ENCODE measurements around the gene ECE1. TPM values are rescaled to one million over a fixed set of nuclear protein-coding genes. Genes with fewer than 3 reads are reported as not detected.
"Not testable (repeated sequence)": the region's sequence is repeated elsewhere in the genome, so short reads cannot be mapped to it uniquely, and the experiment has no call there.

The ECE1 gene
- polyA plus RNA-seq, 1 donor from 2014 or later: 58.6 TPM

GRCh38 chr1:21178271-21178670 lies 112.0 kb downstream of the ECE1 start:
- peaks cover 19 to 28% (median 25%) of the 10 kb centered on the region in 3 donors for H3K4me1 Mint-ChIP-seq
- peak overlapping the region in 1 of 3 donors; percentile 65 for H3K27ac Mint-ChIP-seq
- H3K27me3 Mint-ChIP-seq, H3K9me3 Mint-ChIP-seq, H3K36me3 Mint-ChIP-seq: not testable (repeated sequence)
- H3K4me3 Mint-ChIP-seq: peak overlapping the region in 3 of 4 donors; percentile 39 to 99 (median 47)

- H3K36me3 Mint-ChIP-seq: no peaks in the 10 kb centered on the region
Observed at GRCh38 chr1:21176586-21177555, 113.4 kb downstream of the ECE1 start, which contains the start of gene EIF4G3. TSS of gene EIF4G3 (minus strand) at chr1:21176897. CDS start at chr1:21002742, 174,155 bp downstream.

GRCh38 chr1:21175670-21176581 lies 114.3 kb downstream of the ECE1 start:
- no peaks in the 10 kb centered on the region for H3K9me3 Mint-ChIP-seq
- H3K36me3 Mint-ChIP-seq: no peaks in the 10 kb centered on the region
- H3K4me3 Mint-ChIP-seq: peak overlapping the region; percentile 84 to 99 (median 98)
- no peaks in the 10 kb centered on the region for H3K27me3 Mint-ChIP-seq
- H3K27ac Mint-ChIP-seq: peak overlapping the region; percentile 86 to 98 (median 97)
- H3K4me1 Mint-ChIP-seq: peaks cover 24 to 40% (median 27%) of the 10 kb centered on the region in 3 donors

More at GRCh38 chr1:21176586-21177555, 113.4 kb downstream of the ECE1 start, which contains the start of gene EIF4G3:
- Mint-ChIP-seq H3K4me3 (peak within 1 kb of the TSS; percentile 89 to 99 (median 98)), H3K27me3 (no peaks in the 10 kb centered on the region), H3K27ac (peak within 1 kb of the TSS; percentile 94 to 98 (median 97)), H3K4me1 (peaks cover 20 to 33% (median 20%) of the 10 kb centered on the region in 3 donors), H3K9me3 (no peaks in the 10 kb centered on the region)

- Mint-ChIP-seq H3K27ac (peak overlapping the region; percentile 86 to 98 (median 97)), H3K36me3 (no peaks in the 10 kb centered on the region), H3K9me3 (no peaks in the 10 kb centered on the region), H3K4me1 (peaks cover 24 to 40% (median 27%) of the 10 kb centered on the region in 3 donors), H3K4me3 (peak overlapping the region; percentile 84 to 98 (median 96)), H3K27me3 (no peaks in the 10 kb centered on the region)
Observed at GRCh38 chr1:21175324-21175669, 115.0 kb downstream of the ECE1 start.

- Mint-ChIP-seq H3K36me3 (no peaks in the 10 kb centered on the region), H3K4me1 (peaks cover 24 to 40% (median 27%) of the 10 kb centered on the region in 3 donors), H3K27ac (peak overlapping the region; percentile 86 to 98 (median 97)), H3K4me3 (peak overlapping the region; percentile 84 to 98 (median 96)), H3K27me3 (no peaks in the 10 kb centered on the region), H3K9me3 (no peaks in the 10 kb centered on the region)
Observed at GRCh38 chr1:21174654-21175323, 115.5 kb downstream of the ECE1 start.

- peaks cover 24 to 40% (median 27%) of the 10 kb centered on the region in 3 donors for H3K4me1 Mint-ChIP-seq
- peak overlapping the region; percentile 84 to 98 (median 96) for H3K4me3 Mint-ChIP-seq
- no peaks in the 10 kb centered on the region for H3K9me3 Mint-ChIP-seq
- H3K36me3 Mint-ChIP-seq: peaks cover 2% of the 10 kb centered on the region
- H3K27me3 Mint-ChIP-seq: no peaks in the 10 kb centered on the region
- peak overlapping the region in 2 of 3 donors; percentile 86 to 97 for H3K27ac Mint-ChIP-seq
Observed at GRCh38 chr1:21174230-21174629, 116.0 kb downstream of the ECE1 start.

GRCh38 chr1:21173096-21173495 lies 117.2 kb downstream of the ECE1 start:
- Mint-ChIP-seq H3K4me1 (peaks cover 24 to 40% (median 27%) of the 10 kb centered on the region in 3 donors), H3K27ac (peak overlapping the region in 2 of 3 donors; percentile 4 to 81)
- H3K4me3 Mint-ChIP-seq, H3K36me3 Mint-ChIP-seq, H3K27me3 Mint-ChIP-seq, H3K9me3 Mint-ChIP-seq: not testable (repeated sequence)

- H3K9me3 Mint-ChIP-seq, H3K36me3 Mint-ChIP-seq, H3K4me3 Mint-ChIP-seq, H3K27me3 Mint-ChIP-seq: not testable (repeated sequence)
- peak overlapping the region in 1 of 3 donors; percentile 21 for H3K27ac Mint-ChIP-seq
- peaks cover 26 to 33% (median 27%) of the 10 kb centered on the region in 3 donors for H3K4me1 Mint-ChIP-seq
Observed at GRCh38 chr1:21170837-21171236, 119.4 kb downstream of the ECE1 start.

GRCh38 chr1:21168444-21168843 lies 121.8 kb downstream of the ECE1 start:
- peak overlapping the region in 1 of 4 donors; percentile 12 for H3K4me3 Mint-ChIP-seq
- H3K27ac Mint-ChIP-seq: no peak overlapping the region
- H3K27me3 Mint-ChIP-seq: no peaks in the 10 kb centered on the region
- peaks cover 18 to 21% (median 18%) of the 10 kb centered on the region in 3 donors for H3K4me1 Mint-ChIP-seq
- H3K9me3 Mint-ChIP-seq: no peaks in the 10 kb centered on the region
- peaks cover 7% of the 10 kb centered on the region for H3K36me3 Mint-ChIP-seq

Other genes with a start within 250 kb of the ECE1 start
- 13.1 TPM for gene EIF4G3, start 113.6 kb downstream of the ECE1 start, polyA plus RNA-seq
- 2.3 TPM for gene NBPF3, start 149.7 kb upstream of the ECE1 start, polyA plus RNA-seq
- gene ALPL, start 219.0 kb upstream of the ECE1 start, polyA plus RNA-seq: 1.4 TPM

Data from IgD-negative memory B cell (primary cell).